ENCODE results near the gene C3orf52.

C3orf52 gene

GRCh38 chr3:112137781-112138180 lies 51.6 kb downstream of the C3orf52 start:
- no peak for TF ChIP-seq CTCF (IDR thresholded peaks at IDR 0.05; ENCODE audit: borderline replicate concordance, control extremely low read depth, extremely low read depth, insufficient read depth, missing control alignments)
- in situ Hi-C loops (cut with MboI; ENCODE audit: low sequenced_read_pairs, unreplicated experiment), result loop anchor here (25.0 kb wide), 1 partner anchor 850 kb away; the partner anchor contains the start of genes CD200R1 and GTPBP8
- DNase-seq (ENCODE audit: low spot score), result no peak

GRCh38 chr3:112138219-112138969 lies 52.2 kb downstream of the C3orf52 start:
- TF ChIP-seq CTCF (IDR thresholded peaks at IDR 0.05; ENCODE audit: borderline replicate concordance, control extremely low read depth, extremely low read depth, insufficient read depth, missing control alignments), result no peak
- no peak for DNase-seq (ENCODE audit: low spot score)
- in situ Hi-C loops (cut with MboI; ENCODE audit: low sequenced_read_pairs, unreplicated experiment), result loop anchor here (25.0 kb wide), 1 partner anchor 849 kb away; the partner anchor contains the start of genes CD200R1 and GTPBP8

- in situ Hi-C loops (cut with MboI; ENCODE audit: low sequenced_read_pairs, unreplicated experiment), result loop anchor here (25.0 kb wide), 1 partner anchor 847 kb away; the partner anchor contains the start of genes CD200R1 and GTPBP8
- no peak for TF ChIP-seq CTCF (IDR thresholded peaks at IDR 0.05; ENCODE audit: borderline replicate concordance, control extremely low read depth, extremely low read depth, insufficient read depth, missing control alignments)
- DNase-seq (ENCODE audit: low spot score), result no peak
These were observed 54.4 kb downstream of the C3orf52 start for GRCh38 chr3:112140584-112140983.

- DNase-seq (ENCODE audit: low spot score), result no peak
- in situ Hi-C loops (cut with MboI; ENCODE audit: low sequenced_read_pairs, unreplicated experiment), result loop anchor here (25.0 kb wide), 1 partner anchor 846 kb away; the partner anchor contains the start of genes CD200R1 and GTPBP8
- TF ChIP-seq CTCF (IDR thresholded peaks at IDR 0.05; ENCODE audit: borderline replicate concordance, control extremely low read depth, extremely low read depth, insufficient read depth, missing control alignments), result no peak
These were observed 55.1 kb downstream of the C3orf52 start for GRCh38 chr3:112141293-112141692.

GRCh38 chr3:112143251-112143650 lies 57.1 kb downstream of the C3orf52 start:
- no peak for TF ChIP-seq CTCF (IDR thresholded peaks at IDR 0.05; ENCODE audit: borderline replicate concordance, control extremely low read depth, extremely low read depth, insufficient read depth, missing control alignments)
- in situ Hi-C loops (cut with MboI; ENCODE audit: low sequenced_read_pairs, unreplicated experiment), result loop anchor here (25.0 kb wide), 1 partner anchor 844 kb away; the partner anchor contains the start of genes CD200R1 and GTPBP8
- no peak for DNase-seq (ENCODE audit: low spot score)

GRCh38 chr3:112143689-112144088 lies 57.5 kb downstream of the C3orf52 start:
- TF ChIP-seq CTCF (IDR thresholded peaks at IDR 0.05; ENCODE audit: borderline replicate concordance, control extremely low read depth, extremely low read depth, insufficient read depth, missing control alignments), result no peak
- DNase-seq (ENCODE audit: low spot score), result no peak
- in situ Hi-C loops (cut with MboI; ENCODE audit: low sequenced_read_pairs, unreplicated experiment), result loop anchor here (25.0 kb wide), 1 partner anchor 844 kb away; the partner anchor contains the start of genes CD200R1 and GTPBP8
